Liver (tissue), 3 donors: ENCODE measurements around the gene CBX2.

Source experiments
- ATF3 ChIP-seq: IDR thresholded peaks from 2 replicates; pipeline ENCODE4 v1.6.1; 2016; ENCODE audit warnings: antibody characterized with exemption
- CTCF ChIP-seq: fragments of 150-350 bp; IDR thresholded peaks from 2 replicates; pipeline ENCODE4 v1.5.1; 2017; ENCODE audit warnings: improper control_type of control experiment, low read depth, low read length; ENCODE audit not compliant: missing input control
- MAX ChIP-seq: IDR thresholded peaks from 2 replicates; pipeline ENCODE4 v1.6.1; 2016; ENCODE audit warnings: antibody characterized with exemption
- REST ChIP-seq: IDR thresholded peaks from 2 replicates; pipeline ENCODE4 v1.6.1; 2016; ENCODE audit warnings: antibody characterized with exemption, mild to moderate bottlenecking
- TAF1 ChIP-seq: conservative IDR thresholded peaks from 2 replicates; pipeline ENCODE4 v1.6.1; 2016; ENCODE audit warnings: antibody characterized with exemption, mild to moderate bottlenecking
- donor health status: healthy.
- donor health status: healthy.

GRCh38 chr17:79806446-79806760 is 28.5 kb downstream of the CBX2 start:
- no peak for TF ChIP-seq CTCF
- no peak for TF ChIP-seq REST
- TF ChIP-seq MAX = no peak
- no peak for TF ChIP-seq TAF1
- no peak for TF ChIP-seq ATF3
